GM12878 (cell line): Measurements from ENCODE around the gene ATP6V0E2. TPM values are rescaled to one million over a fixed set of nuclear protein-coding genes. Genes with fewer than 3 reads are reported as not detected.

Source experiments
- ATAC-seq: fragments of 200-7000 bp; cut with Tn5 transposase; 3 replicates; pipeline ENCODE4 v1.9.1; 2020; ENCODE audit warnings: mild to moderate bottlenecking, moderate library complexity
- BruUV-seq: library from RNA; stranded (reverse); fragments of 400-500 nt; replicated peaks from 2 replicates; lab custom pipeline; 2021; lab: Mats Ljungman, UMichigan
- CTCF ChIA-PET: fragments of 300-600 bp; sonication (Branson Sonifier 250); formaldehyde crosslinking; extraction: SDS; loops from one replicate; lab custom pipeline; 2021; ENCODE audit warnings: inconsistent platforms; lab: Yijun Ruan, JAX
- POLR2A ChIA-PET: fragments of 350-600 bp; formaldehyde crosslinking; extraction: SDS; loops from one replicate; lab custom pipeline; 2021; ENCODE audit warnings: inconsistent platforms; lab: Charles Lee
- RAD21 ChIA-PET: fragments of 300-600 bp; sonication (Branson Sonifier 250); formaldehyde crosslinking; loops from one replicate; lab custom pipeline; 2023; ENCODE audit warnings: antibody characterized with exemption; ENCODE audit not compliant: unreplicated experiment; lab: Charles Lee
- SMC1A ChIA-PET: fragments of 300-600 bp; sonication (Branson Sonifier 250); formaldehyde crosslinking; loops from one replicate; lab custom pipeline; 2023; ENCODE audit not compliant: unreplicated experiment, uncharacterized antibody; lab: Charles Lee
- DNase-seq: peaks from one replicate; pipeline ENCODE4 v3.0.0-alpha.2; 2011; ENCODE audit warnings: low read depth, low spot score
- FAIRE-seq: peaks from 3 replicates; lab custom pipeline; 2011; peaks lifted over from hg19 to GRCh38; lab: Jason Lieb, UNC
- H2AFZ ChIP-seq: 2 replicates; pipeline ENCODE4 v1.6.0; 2011; ENCODE audit warnings: low read depth, low read length, control low read depth; ENCODE audit not compliant: control insufficient read depth
- H3K27ac ChIP-seq: 2 replicates; pipeline ENCODE4 v1.5.1; 2011; ENCODE audit warnings: control low read depth; ENCODE audit not compliant: control insufficient read depth, insufficient read depth
- H3K27me3 ChIP-seq, 2 experiments: replicated peaks in 1 of 2; 2 replicates each; pipeline versions ENCODE4 v1.6.0 to v1.6.1; 2011; ENCODE audit warnings: low read length in 1 of 2; ENCODE audit not compliant: control insufficient read depth in 2 of 2, insufficient read depth in 2 of 2
- H3K36me3 ChIP-seq, 2 experiments: 2 replicates each; pipeline ENCODE4 v1.5.1; 2011; ENCODE audit warnings: low read length in 1 of 2; ENCODE audit not compliant: control insufficient read depth in 2 of 2, insufficient read depth in 2 of 2
- H3K4me1 ChIP-seq: 2 replicates; pipeline ENCODE4 v1.6.1; 2011; ENCODE audit warnings: mild to moderate bottlenecking, low read length, moderate library complexity, mixed read lengths; ENCODE audit not compliant: control insufficient read depth, insufficient read depth
- H3K4me2 ChIP-seq: 2 replicates; pipeline ENCODE4 v1.6.0; 2011; ENCODE audit warnings: control low read depth; ENCODE audit not compliant: control insufficient read depth, insufficient read depth
- H3K4me3 ChIP-seq: fragments of 200-600 bp; sonication (generic); 2 replicates; pipeline ENCODE4 v1.5.1; 2016
- H3K79me2 ChIP-seq: 2 replicates; pipeline ENCODE4 v1.6.0; 2011; ENCODE audit warnings: low read length; ENCODE audit not compliant: control insufficient read depth, insufficient read depth
- H3K9ac ChIP-seq: 2 replicates; pipeline ENCODE4 v1.8.0; 2011; ENCODE audit warnings: low read length, control low read depth, mixed read lengths; ENCODE audit not compliant: control insufficient read depth, insufficient read depth
- H3K9me3 ChIP-seq: replicated peaks from 3 replicates; pipeline ENCODE4 v1.5.1; 2011; ENCODE audit warnings: mild to moderate bottlenecking, low read length; ENCODE audit not compliant: control insufficient read depth, insufficient read depth
- H4K20me1 ChIP-seq: 2 replicates; pipeline ENCODE4 v1.6.0; 2011; ENCODE audit not compliant: control insufficient read depth, insufficient read depth
- BCL11A ChIP-seq: IDR thresholded peaks from 2 replicates; pipeline ENCODE4 v1.6.1; 2011; ENCODE audit warnings: low read depth, low read length
- EED ChIP-seq: sonication (generic); IDR thresholded peaks from 2 replicates; pipeline ENCODE4 v1.6.1; 2016; ENCODE audit warnings: antibody characterized with exemption, low read depth
- IKZF1 ChIP-seq: fragments of 450-650 bp; conservative IDR thresholded peaks from 2 replicates; pipeline ENCODE4 v1.6.1; 2017; ENCODE audit warnings: antibody characterized with exemption, mild to moderate bottlenecking
- MYB ChIP-seq: fragments of 150-350 bp; IDR thresholded peaks from 2 replicates; pipeline ENCODE4 v1.6.1; 2014; ENCODE audit warnings: mild to moderate bottlenecking, low read depth, low read length, borderline replicate concordance
- NR2F1 ChIP-seq: fragments of 450-650 bp; conservative IDR thresholded peaks from 2 replicates; pipeline ENCODE4 v1.6.1; 2017; ENCODE audit warnings: mild to moderate bottlenecking
- SPI1 ChIP-seq: IDR thresholded peaks from 2 replicates; pipeline ENCODE4 v1.6.1; 2011; ENCODE audit warnings: low read depth, mild to moderate bottlenecking, low read length, moderate library complexity, borderline replicate concordance; ENCODE audit not compliant: insufficient read depth
- TARDBP ChIP-seq: IDR thresholded peaks from 2 replicates; pipeline ENCODE4 v1.6.1; 2016; ENCODE audit warnings: borderline replicate concordance
- TCF3 ChIP-seq: IDR thresholded peaks from 2 replicates; pipeline ENCODE4 v1.6.1; 2012; ENCODE audit warnings: low read depth, mild to moderate bottlenecking, low read length, borderline replicate concordance; ENCODE audit not compliant: insufficient read depth
- ZBTB11 ChIP-seq: fragments of 450-650 bp; formaldehyde crosslinking; IDR thresholded peaks from 2 replicates; pipeline ENCODE4 v1.5.0; 2022; ENCODE audit warnings: mild to moderate bottlenecking, missing genetic modification characterization
- WGBS: methylation state at CpG from one replicate; pipeline ENCODE4 v1.1.6; 2016; ENCODE audit warnings: low lambda C conversion rate; ENCODE audit not compliant: insufficient replicate concordance, insufficient coverage; ENCODE audit errors: missing lambda C conversion rate; 5-methylcytosine and 5-hydroxymethylcytosine counted together
- in situ Hi-C: fragments of 300-500 bp; cut with MboI; formaldehyde crosslinking; loops from 9 replicates; pipeline ENCODE4 v1.14.3; 2018; ENCODE audit warnings: mixed read lengths
- intact Hi-C: fragments of 100-400 bp; cut with micrococcal nuclease; formaldehyde crosslinking; loops from one replicate; pipeline ENCODE4 v1.14.2; 2022; ENCODE audit not compliant: unreplicated experiment
- polyA plus RNA-seq, 11 experiments: library from polyadenylated mRNA; depleted of rRNA in 4 of 11; unstranded in 6 of 11; stranded (reverse) in 5 of 11; fragments of >200 nt; fragmentation: Nextera tagmentation in 4 of 11; fragmentation: Illumina TruSeq in 1 of 11; extraction: Ambion mirVana in 4 of 11; extraction: Trizol in 1 of 11; gene quantifications; 1 replicate in 1 of 11; 2 replicates in 10 of 11; pipeline versions ENCODE4 v1.2.1 to v1.2.3, GENCODE V29; 2011 to 2016; ENCODE audit warnings: inconsistent platforms in 2 of 11, missing spikeins in 2 of 11, low read depth in 1 of 11
- total RNA-seq, 4 experiments: library from RNA; depleted of rRNA in 3 of 4; stranded (reverse); fragments of >200 nt in 3 of 4; fragmentation: Illumina TruSeq in 1 of 4; extraction: Trizol in 1 of 4; gene quantifications; 2 replicates each; pipeline versions ENCODE4 v1.2.1 to v1.2.3, GENCODE V29; 2013 to 2021

The ATP6V0E2 gene
- total and polyA plus RNA-seq, 10 of the 15 experiments (the other 5 are each of a cell fraction or from before 2014, with no cell fraction given) = 1.5 to 54.7 (median 27.6) TPM

GRCh38 chr7:149867762-149868622 is 5.8 kb upstream of the ATP6V0E2 start:
- H4K20me1 ChIP-seq = no peaks in the 10 kb centered on the region
- H2AFZ ChIP-seq = no peak overlapping the region
- no TSS peak for BruUV-seq
- DNase-seq (no peak), FAIRE-seq (no peak), ATAC-seq (no peak)
- TF ChIP-seq TARDBP (no peak), BCL11A (no peak), MYB (no peak), EED (no peak)
- ChIA-PET CTCF (no interaction called here), RAD21 (no interaction called here), SMC1A (interaction anchor here (0.8 to 1.1 kb wide), 2 partner anchors 15 to 16 kb away, joined by 3 to 4 read pairs; no protein-coding TSS in a partner anchor), POLR2A (no interaction called here)
- WGBS = 76% methylated on average over 24 of the region's 25 CpGs
- no peak overlapping the region for H3K4me3 ChIP-seq
- no peaks in the 10 kb centered on the region for H3K36me3 ChIP-seq
- peaks cover 3% of the 10 kb centered on the region; the same call in 1 of the 2 replicates for H3K79me2 ChIP-seq
- no peak overlapping the region for H3K9ac ChIP-seq
- in situ Hi-C loops = no loop called here
- H3K4me2 ChIP-seq = no peak overlapping the region
- H3K27ac ChIP-seq = no peak overlapping the region
- no peaks in the 10 kb centered on the region for H3K9me3 ChIP-seq
- H3K27me3 ChIP-seq = no peaks in the 10 kb centered on the region
- peaks cover 45% of the 10 kb centered on the region for H3K4me1 ChIP-seq
- intact Hi-C loops = no loop called here

GRCh38 chr7:149868623-149869290 is 5.0 kb upstream of the ATP6V0E2 start:
- DNase-seq (no peak), FAIRE-seq (no peak), ATAC-seq (no peak)
- no peaks in the 10 kb centered on the region for H3K36me3 ChIP-seq
- no peak overlapping the region for H3K4me2 ChIP-seq
- H4K20me1 ChIP-seq = no peaks in the 10 kb centered on the region
- ChIA-PET SMC1A (interaction anchor here (1.3 kb wide), 1 partner anchor 15 kb away, joined by 3 read pairs; no protein-coding TSS in a partner anchor), POLR2A (no interaction called here), CTCF (no interaction called here), RAD21 (no interaction called here)
- TF ChIP-seq TCF3 = no peak
- no peak for TF ChIP-seq MYB
- no peak for TF ChIP-seq NR2F1
- no peak for TF ChIP-seq ZBTB11
- TF ChIP-seq SPI1 = peak; percentile 22; the same call in 1 of the 2 replicates
- TF ChIP-seq IKZF1 = no peak
- 63% methylated on average over 7 of the region's 7 CpGs for WGBS
- no TSS peak for BruUV-seq
- no peak overlapping the region for H2AFZ ChIP-seq
- no peak overlapping the region for H3K27ac ChIP-seq
- H3K79me2 ChIP-seq = peaks cover 3% of the 10 kb centered on the region
- intact Hi-C loops (no loop called here), in situ Hi-C loops (no loop called here)
- H3K4me3 ChIP-seq = no peak overlapping the region
- H3K27me3 ChIP-seq = no peaks in the 10 kb centered on the region
- peaks cover 45% of the 10 kb centered on the region for H3K4me1 ChIP-seq
- H3K9ac ChIP-seq = no peak overlapping the region
- H3K9me3 ChIP-seq = no peaks in the 10 kb centered on the region
